ENCODE data around the gene TTLL13. TPM values are rescaled to one million over a fixed set of nuclear protein-coding genes. Genes with fewer than 3 reads are reported as not detected.

Gene TTLL13
- total RNA-seq, 1 experiment from 2014 or later = 1.0 TPM

GRCh38 chr15:90203473-90203872, 45.9 kb upstream of the TTLL13 start:
- H3K4me3 ChIP-seq (replicated peaks in 1 of 2; ENCODE audit: low read depth in 1 of 2, low read length in 2 of 2) = peak overlapping the region; percentile 4 to 97; a peak in 2 of 4 replicates
- CTCF ChIA-PET = interaction anchor here (1.3 kb wide), 1 partner anchor 11 kb away, joined by 6 read pairs; no protein-coding TSS in a partner anchor
- H3K79me2 ChIP-seq (ENCODE audit: insufficient read depth, low read length) = peaks cover 68% of the 10 kb centered on the region
- RAD21 ChIA-PET (ENCODE audit: low non-redundant PET in 1 of 2, low total read pairs in 2 of 2, uncharacterized antibody in 2 of 2, unreplicated experiment in 2 of 2) = no interaction called here
- ATAC-seq (no peak), DNase-seq (ENCODE audit: low read depth, low spot score) (no peak)
- no peaks in the 10 kb centered on the region for H4K20me1 ChIP-seq (ENCODE audit: insufficient read depth)
- H3K9me2 ChIP-seq (ENCODE audit: insufficient read depth) = no peaks in the 10 kb centered on the region
- BruUV-seq (replicated peaks) = no TSS peak
- no peak overlapping the region for H2AFZ ChIP-seq (ENCODE audit: low read depth, low read length, poor library complexity, severe bottlenecking)
- no peaks in the 10 kb centered on the region for H3K9me3 ChIP-seq (ENCODE audit: control insufficient read depth in 1 of 2, insufficient read depth in 1 of 2, low read depth in 1 of 2, low read length in 2 of 2)
- POLR2A ChIA-PET = no interaction called here
- H3K9ac ChIP-seq (ENCODE audit: low read length) = no peak overlapping the region
- peak overlapping the region; percentile 94; the same call in 1 of the 2 replicates for H3K4me2 ChIP-seq (ENCODE audit: low read length)
- TF ChIP-seq EZH2 (IDR thresholded peaks at IDR 0.05) (no peak), ZFX (IDR thresholded peaks at IDR 0.05) (no peak), SP1 (IDR thresholded peaks at IDR 0.05; ENCODE audit: low read depth) (no peak), ATF3 (IDR thresholded peaks at IDR 0.05) (no peak), REST (IDR thresholded peaks at IDR 0.05; ENCODE audit: low read depth) (no peak), CTCF (IDR thresholded peaks at IDR 0.05 in 2 of 3, conservative IDR thresholded peaks at IDR 0.05 in 1 of 3; ENCODE audit: borderline replicate concordance in 1 of 3, insufficient read depth in 1 of 3, low read depth in 2 of 3, low read length in 2 of 3) (no peak), POLR2AphosphoS5 (IDR thresholded peaks at IDR 0.05; ENCODE audit: low read depth, low read length) (peak; percentile 29; the same call in 1 of the 2 replicates), ZNF274 (IDR thresholded peaks at IDR 0.05; ENCODE audit: low read depth, low read length) (no peak), CBX3 (IDR thresholded peaks at IDR 0.05; ENCODE audit: low read depth) (no peak)
- peaks cover 2 to 21% of the 10 kb centered on the region in 2 experiments; a peak in 3 of 4 replicates for H3K36me3 ChIP-seq (ENCODE audit: control insufficient read depth in 1 of 2, insufficient read depth in 2 of 2, low read length in 2 of 2)
- peaks cover 15 to 63% of the 10 kb centered on the region in 2 experiments; a peak in 3 of 4 replicates for H3K4me1 ChIP-seq (ENCODE audit: control insufficient read depth in 1 of 2, insufficient read depth in 2 of 2, low read length in 2 of 2)
- no peaks in the 10 kb centered on the region for H3K27me3 ChIP-seq (ENCODE audit: insufficient read depth, low read length)
- no peak overlapping the region for H3K27ac ChIP-seq (ENCODE audit: low read depth, low read length)
- intact Hi-C loops (cut with micrococcal nuclease) = no loop called here
